ENCODE data around the gene DHH.

GRCh38 chr12:49094975-49095365 is 369 bp upstream of the DHH start:
- TF ChIP-seq, protein P1, sequence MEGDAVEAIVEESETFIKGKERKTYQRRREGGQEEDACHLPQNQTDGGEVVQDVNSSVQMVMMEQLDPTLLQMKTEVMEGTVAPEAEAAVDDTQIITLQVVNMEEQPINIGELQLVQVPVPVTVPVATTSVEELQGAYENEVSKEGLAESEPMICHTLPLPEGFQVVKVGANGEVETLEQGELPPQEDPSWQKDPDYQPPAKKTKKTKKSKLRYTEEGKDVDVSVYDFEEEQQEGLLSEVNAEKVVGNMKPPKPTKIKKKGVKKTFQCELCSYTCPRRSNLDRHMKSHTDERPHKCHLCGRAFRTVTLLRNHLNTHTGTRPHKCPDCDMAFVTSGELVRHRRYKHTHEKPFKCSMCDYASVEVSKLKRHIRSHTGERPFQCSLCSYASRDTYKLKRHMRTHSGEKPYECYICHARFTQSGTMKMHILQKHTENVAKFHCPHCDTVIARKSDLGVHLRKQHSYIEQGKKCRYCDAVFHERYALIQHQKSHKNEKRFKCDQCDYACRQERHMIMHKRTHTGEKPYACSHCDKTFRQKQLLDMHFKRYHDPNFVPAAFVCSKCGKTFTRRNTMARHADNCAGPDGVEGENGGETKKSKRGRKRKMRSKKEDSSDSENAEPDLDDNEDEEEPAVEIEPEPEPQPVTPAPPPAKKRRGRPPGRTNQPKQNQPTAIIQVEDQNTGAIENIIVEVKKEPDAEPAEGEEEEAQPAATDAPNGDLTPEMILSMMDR (IDR thresholded peaks at IDR 0.05; ENCODE audit: insufficient read depth, low read length, poor library complexity, severe bottlenecking), result no peak
- no peak for TF ChIP-seq EZH2phosphoT487 (conservative IDR thresholded peaks at IDR 0.05; ENCODE audit: low read length)
